Esophagus squamous epithelium (tissue), 4 donors: ENCODE results near the gene MADD.
"Not testable (repeated sequence)": the region's sequence is repeated elsewhere in the genome, so short reads cannot be mapped to it uniquely, and the experiment has no call there.

Experiments used
- CTCF ChIP-seq, 6 experiments: fragments of 450-650 bp in 4 of 6; fragments of 200-600 bp in 2 of 6; sonication (generic) in 2 of 6; IDR thresholded peaks; one replicate each; pipeline ENCODE4 v1.5.1; 2016 to 2019; ENCODE audit warnings: antibody characterized with exemption in 6 of 6, mild to moderate bottlenecking in 4 of 6, moderate library complexity in 4 of 6
- POLR2A ChIP-seq, 4 donors: fragments of 450-650 bp; IDR thresholded peaks; one replicate each; pipeline ENCODE4 v1.6.1; 2017; ENCODE audit warnings: antibody characterized with exemption in 4 of 4, mild to moderate bottlenecking in 4 of 4, moderate library complexity in 3 of 4

- not testable (repeated sequence) for TF ChIP-seq POLR2A, CTCF (IDR thresholded peaks at IDR 0.05)
Measured at GRCh38 chr11:47334699-47335411, 64.9 kb downstream of the MADD start.
